Mesenteric fat pad (tissue), 1 donor: ENCODE measurements around the gene CACNA1H. TPM values are rescaled to one million over a fixed set of nuclear protein-coding genes. Genes with fewer than 3 reads are reported as not detected.
"Not testable (repeated sequence)": the region's sequence is repeated elsewhere in the genome, so short reads cannot be mapped to it uniquely, and the experiment has no call there.

Experiments used
- DNase-seq: peaks from one replicate; pipeline ENCODE4 v3.0.0-alpha.2; 2020; ENCODE audit warnings: low spot score
- total RNA-seq: library from RNA; stranded (reverse); fragmentation: NEBNext Ultra II Directional; extraction: Animal tissue kit (Norgen Biotek cat#: 25700); gene quantifications from one replicate; pipeline ENCODE4 v1.2.1, GENCODE V29; 2021
- donor health status: DM: yes; HTN: yes; CAD: no.

Gene CACNA1H
- total RNA-seq, 1 donor from 2014 or later = 2.6 TPM

DNA sequence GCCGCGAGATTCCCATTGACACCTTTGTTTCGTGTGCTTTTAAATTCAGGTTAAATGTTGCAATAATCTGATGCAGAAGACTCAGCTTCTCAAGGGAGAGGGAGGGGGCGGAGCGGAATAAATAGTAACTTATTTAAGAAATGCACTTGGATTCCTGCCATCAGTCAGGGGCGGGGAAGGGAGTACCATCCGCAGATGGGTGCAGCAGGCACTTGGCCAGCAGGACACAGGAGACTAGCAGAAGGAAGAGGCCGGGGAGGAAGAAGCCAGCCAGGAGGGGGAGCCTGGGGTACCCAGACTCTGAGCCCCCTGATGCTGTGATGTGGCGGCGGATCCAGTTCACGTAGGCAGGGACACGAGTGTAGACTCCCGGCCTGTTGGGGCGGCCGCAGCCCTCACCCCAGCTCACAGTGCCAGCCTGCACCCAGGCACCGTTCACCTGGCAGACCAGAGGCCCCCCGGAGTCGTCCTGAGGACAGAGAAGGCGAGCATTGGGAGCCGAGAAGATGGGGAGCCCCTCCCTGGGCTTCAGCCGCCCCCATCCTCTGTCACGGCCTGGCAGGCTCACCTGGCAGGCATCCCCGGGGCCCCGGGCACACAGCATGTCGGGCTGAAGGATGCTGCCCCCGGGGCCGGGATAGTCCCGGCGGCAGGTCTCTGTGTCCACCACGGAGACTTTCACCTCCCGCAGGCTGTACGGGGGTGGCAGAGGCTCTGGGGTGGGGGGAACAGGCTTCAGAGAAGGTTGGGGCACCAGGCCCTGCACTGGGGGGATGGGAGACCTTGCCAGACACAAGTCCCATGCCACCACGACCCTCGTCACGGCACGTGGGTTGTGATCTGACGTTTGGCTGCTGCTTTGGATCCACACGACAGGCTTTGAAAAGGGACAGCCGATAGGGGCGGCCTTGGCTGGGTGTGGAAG, 69.0 kb downstream of the CACNA1H start:
- DNase-seq = no peak

DNA sequence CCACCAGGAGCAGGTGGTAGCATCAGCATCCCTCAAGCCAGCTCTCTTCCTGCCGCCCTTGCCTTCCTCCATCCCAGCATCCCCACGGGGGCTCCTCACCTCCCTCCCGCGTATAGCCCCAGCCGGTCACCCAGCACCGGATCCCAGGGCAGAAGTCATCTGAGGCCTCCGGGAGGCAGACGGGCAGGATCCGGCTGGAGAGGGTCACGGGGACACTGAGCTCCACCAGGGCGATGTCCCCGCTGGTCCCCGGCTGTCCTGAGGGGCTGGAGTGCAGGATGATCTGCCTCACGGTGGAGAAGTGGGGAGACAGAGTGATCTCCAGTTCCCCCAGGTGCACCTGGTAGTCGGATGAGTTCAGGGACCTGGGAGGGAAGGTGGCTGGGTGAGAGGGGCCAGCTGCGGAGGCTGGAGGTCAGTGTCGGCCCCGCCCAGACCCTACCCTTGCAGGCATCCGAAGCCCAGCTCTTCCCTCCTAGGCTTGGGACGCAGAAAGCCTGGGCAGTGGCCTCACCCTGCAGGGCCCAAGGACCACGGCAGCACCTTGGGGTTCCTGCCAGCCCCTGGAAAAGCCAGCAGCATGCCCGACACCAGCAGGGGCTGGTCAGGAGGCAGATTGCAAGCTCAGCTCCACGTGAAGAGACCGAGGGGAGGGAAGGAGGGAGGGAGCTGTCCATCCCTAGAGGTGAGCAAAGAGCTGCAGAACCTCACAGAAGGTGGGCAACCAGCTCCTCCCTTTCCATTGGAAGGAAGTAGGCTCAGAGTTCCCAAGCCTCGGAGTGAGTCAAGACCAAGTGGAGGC, 69.8 kb downstream of the CACNA1H start:
- DNase-seq = no peak

DNA sequence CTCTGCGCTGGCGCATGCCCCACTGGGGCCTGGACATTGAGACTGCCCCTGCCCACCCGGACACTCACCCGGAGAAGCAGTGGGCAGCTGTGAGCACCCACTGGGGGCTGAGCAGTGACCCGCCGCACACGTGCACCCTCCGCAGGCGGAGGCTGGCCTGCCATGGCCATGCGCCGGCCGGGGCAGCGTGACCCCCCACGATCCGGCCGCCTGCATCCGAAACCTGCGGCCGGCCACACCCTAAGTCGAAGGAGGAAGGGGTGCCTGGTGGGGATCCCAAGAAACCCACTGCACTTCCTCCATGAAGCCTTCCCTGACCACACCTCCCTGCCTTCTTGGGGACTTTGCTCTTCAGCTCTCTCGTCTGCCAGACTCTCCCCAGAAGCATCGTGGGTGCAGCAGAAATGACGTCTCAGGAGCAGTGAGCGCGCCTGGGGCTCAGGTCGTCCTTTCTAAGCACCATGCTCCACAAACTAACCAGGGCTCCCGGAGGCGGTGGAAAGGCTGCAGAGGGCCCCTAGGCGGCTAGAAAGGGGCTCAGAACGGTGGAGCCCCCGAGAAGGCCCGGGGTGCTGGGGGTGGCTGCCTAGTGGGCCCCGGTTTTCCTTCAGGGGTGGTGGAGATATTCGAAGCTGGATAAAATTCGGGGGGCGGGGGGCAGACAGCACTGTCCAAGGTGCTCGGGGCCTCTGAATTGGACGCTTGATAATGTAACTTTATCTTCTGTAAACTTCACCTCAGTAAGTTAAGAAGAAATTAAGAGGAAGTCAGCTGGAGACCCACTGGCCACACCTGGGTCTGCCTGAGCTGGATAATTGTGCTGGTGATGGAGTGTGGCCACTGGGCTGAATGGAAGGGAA, 70.7 kb downstream of the CACNA1H start:
- DNase-seq = no peak

DNA sequence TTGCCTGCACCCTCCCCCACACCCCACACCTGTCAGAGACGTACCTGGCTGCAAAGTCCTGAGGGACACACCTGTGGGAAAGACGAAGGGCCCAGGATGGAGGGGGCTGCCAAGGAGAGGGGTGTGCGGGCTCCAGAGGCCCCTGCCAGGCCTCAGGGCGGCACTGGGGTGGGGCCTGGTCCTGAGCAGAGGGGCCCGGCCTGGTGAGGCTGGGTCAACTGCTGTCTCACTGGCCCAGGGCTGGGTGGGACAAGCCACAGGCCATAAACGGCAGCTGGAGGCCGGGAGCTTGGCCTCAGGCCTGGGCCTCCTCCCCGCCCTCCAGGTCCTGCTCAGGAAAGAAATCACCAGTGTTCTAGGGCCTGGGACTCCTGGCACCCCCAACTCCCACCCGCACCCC, 71.7 kb downstream of the CACNA1H start:
- no peak for DNase-seq

GRCh38 chr16:1225051-1225451, 72.1 kb downstream of the CACNA1H start, which contains the start of gene TPSG1:
Gene TPSG1 (minus strand): TSS chr16:1225268. CDS start chr16:1225252, 16 bp downstream.
- DNase-seq = no peak

DNA sequence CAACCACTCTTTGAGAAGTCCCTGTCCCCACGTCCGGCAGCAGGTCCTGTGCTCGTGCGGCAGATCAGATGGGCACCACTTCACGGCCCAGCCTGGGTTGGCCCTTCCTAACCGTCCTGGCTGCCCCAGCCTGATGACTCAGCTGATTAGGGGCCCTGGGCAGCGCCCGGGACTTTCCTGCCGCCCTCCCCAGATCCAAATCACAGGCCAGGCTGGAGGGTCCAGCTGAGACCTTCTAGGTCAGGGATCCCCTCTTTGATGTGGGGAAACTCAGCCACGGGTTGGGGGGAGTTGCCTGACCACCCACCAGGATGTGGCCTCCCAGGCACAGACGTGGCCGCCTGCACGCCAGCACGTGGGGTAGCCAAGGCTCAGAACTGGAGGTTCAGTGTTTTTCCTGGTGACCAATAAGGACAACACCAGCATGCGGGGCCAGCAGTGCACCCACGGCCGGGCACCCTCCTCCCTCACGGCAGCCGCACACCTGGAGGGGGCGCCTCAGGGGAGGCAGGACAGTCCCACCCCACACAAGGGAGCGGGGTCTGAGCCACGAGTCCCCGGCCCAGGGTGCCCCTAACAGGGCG, 72.9 kb downstream of the CACNA1H start:
- not testable (repeated sequence) for DNase-seq

DNA sequence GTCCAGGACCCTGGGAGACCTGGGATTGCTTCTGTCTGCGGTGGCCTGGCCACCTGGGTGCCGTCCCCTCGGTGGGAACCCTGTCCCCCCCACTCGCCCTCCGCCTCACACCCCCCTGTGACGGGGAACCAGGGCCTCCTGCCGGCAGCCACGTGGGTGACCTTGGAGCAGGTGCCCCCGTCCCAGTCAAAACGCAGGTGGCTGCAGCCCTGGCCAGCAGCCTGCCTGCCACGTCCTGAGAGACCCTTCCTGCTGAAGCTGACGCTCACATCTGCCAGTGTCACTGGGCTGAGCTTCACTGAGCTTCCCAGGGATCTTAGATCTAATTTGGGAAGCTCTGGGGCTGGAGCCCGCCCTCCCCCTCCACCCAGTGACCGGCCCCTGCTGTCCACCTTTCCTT, 73.8 kb downstream of the CACNA1H start:
- not testable (repeated sequence) for DNase-seq

DNA sequence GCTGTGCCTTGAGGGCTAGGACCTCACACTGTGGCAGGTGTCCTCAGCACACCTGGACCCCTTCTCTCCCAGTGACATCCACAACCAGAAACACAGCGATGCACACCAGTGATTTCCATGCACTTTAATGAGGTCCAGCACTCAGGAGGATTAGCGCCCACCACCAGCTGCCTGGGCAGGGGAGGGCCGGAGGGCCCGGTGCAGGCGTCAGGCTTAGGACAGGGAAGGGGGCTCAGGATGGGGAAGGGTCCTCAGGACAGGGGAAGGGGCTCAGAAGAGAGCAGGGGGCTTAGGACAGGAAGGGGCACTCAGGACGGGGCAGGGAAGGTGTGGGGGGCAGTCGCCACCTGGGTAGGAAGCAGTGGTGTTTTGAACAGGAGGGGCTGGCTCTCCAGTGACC, 75.3 kb downstream of the CACNA1H start:
- not testable (repeated sequence) for DNase-seq

DNA sequence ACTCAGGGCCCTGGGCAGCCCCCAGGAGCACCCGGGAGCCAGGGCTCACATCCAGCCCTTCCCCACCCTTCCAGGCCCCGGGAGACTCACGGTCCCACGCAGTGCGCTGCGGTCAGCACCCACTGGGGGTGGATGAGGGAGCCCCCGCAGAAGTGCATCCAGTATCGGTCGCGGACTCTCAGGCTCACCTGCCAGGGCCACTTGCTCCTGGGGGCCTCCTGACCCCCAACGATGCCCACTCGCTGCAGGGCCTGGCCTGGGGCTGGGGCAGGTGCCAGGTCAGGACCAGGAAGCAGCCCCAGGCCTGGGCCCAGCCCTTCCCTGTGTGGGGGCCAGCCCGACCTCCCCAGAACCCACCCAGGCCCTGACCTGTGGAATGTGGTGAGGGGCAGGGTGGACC, 76.6 kb downstream of the CACNA1H start:
- DNase-seq = not testable (repeated sequence)

GRCh38 chr16:1230084-1230470, 77.2 kb downstream of the CACNA1H start, which contains the start of gene TPSB2:
Gene TPSB2 (minus strand): TSS chr16:1230184. CDS start chr16:1229951, 233 bp downstream.
- DNase-seq = not testable (repeated sequence)

- not testable (repeated sequence) for DNase-seq
Observed at GRCh38 chr16:1230471-1231212, 77.7 kb downstream of the CACNA1H start.

DNA sequence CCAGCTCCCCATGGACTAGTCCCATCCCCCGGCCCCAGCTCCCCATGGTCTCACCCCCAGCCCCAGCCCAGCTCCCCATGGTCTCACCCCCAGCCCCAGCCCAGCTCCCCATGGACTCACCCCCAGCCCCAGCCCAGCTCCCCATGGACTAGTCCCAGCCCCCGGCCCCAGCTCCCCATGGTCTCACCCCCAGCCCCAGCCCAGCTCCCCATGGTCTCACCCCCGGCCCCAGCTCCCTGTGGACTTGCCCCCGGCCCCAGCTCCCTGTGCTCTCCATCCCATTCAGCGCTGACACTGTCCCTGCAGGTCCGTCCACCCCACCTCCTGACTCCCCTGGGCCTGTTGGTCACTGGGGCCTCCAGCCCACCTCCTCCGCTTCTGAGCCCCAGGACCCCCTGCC, 78.4 kb downstream of the CACNA1H start:
- DNase-seq = not testable (repeated sequence)

DNA sequence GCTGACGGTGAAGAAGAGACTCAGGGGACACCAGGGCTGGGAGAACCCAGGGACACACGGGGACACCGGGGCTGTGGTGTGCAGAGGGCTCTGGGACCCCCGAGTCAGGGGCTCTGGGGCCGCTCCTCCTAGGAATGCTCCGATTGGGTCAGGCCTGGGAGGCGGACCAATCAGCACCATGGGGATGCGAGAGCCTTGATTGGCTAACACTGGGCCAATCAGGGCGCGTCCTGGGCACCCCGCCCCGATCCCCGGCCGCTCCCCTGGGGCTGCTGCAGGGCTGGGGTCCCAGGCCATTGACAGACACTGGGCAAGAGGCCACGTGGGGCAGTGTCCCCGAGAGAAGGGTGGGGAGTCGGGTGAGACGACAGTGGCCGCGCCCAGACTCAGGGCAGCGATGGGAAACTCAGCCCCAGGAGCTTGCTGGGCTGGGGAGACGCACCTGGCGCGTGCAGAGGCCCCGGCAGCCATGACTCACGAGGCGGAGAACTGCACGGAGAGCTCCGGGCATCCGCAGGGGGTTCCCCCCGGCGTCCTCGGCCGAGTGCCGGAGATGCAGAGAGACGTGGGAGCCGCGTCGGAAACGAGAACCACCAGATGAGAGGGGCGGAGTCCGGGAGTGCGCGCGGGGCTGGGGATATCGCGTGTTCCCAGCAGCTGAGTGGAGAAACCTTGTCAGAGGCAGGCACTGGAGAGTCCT, 79.3 kb downstream of the CACNA1H start:
- not testable (repeated sequence) for DNase-seq

DNA sequence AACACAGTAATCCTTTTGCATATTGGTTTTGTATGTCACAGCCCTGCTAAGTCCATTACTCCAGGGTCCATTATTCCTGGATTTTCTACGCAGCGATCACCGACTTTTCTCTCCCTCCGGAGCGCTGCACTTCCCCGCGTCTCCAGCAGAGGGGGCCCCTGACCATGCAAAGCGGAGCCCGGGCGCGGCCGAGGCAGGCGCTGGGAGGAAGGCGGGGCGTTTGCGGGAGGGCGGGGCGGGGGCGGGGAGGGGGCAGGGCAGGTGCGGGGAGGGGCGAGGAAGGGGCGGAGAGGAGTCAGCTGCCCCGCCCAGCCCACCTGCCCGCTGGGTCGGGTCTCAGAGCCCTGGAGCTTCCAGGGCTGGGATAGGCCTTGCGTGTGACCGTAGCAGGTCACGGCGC, 83.8 kb downstream of the CACNA1H start:
- DNase-seq = not testable (repeated sequence)

GRCh38 chr16:1237990-1238389, 85.1 kb downstream of the CACNA1H start:
- no peak for DNase-seq

DNA sequence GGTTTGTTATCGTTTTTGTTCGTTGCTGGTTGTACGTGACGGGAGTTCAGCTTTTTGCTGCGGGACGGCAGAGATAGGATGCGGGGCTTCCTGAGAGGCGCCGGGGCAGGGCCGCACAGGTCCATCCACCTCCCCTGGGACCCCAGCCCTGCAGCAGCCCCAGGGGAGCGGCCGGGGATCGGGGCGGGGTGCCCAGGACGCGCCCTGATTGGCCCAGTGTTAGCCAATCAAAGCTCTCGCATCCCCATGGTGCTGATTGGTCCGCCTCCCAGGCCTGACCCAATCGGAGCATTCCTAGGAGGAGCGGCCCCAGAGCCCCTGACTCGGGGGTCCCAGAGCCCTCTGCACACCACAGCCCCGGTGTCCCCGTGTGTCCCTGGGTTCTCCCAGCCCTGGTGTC, 86.0 kb downstream of the CACNA1H start:
- DNase-seq = not testable (repeated sequence)

- not testable (repeated sequence) for DNase-seq
Observed at GRCh38 chr16:1239575-1239974, 86.7 kb downstream of the CACNA1H start.

- not testable (repeated sequence) for DNase-seq
Observed at GRCh38 chr16:1240436-1240835, 87.5 kb downstream of the CACNA1H start, which contains the start of gene TPSAB1. Gene TPSAB1 (plus strand): TSS chr16:1240705. CDS start chr16:1240939, 234 bp downstream.

- DNase-seq = not testable (repeated sequence)
Observed at GRCh38 chr16:1241081-1241480, 88.2 kb downstream of the CACNA1H start.
